GM12892 (cell line): ENCODE measurements around the gene FOXC1.

Source experiments
- POLR2A ChIP-seq: IDR thresholded peaks from 2 replicates; pipeline ENCODE4 v1.6.1; 2011; ENCODE audit warnings: low read depth, low read length, control low read depth
- POLR2AphosphoS5 ChIP-seq: IDR thresholded peaks from 2 replicates; pipeline ENCODE4 v1.6.1; 2011; ENCODE audit warnings: low read depth, low read length, control low read depth
- TAF1 ChIP-seq: IDR thresholded peaks from 2 replicates; pipeline ENCODE4 v1.6.1; 2011; ENCODE audit warnings: low read depth, mild to moderate bottlenecking, control low read depth, low read length, borderline replicate concordance

DNA sequence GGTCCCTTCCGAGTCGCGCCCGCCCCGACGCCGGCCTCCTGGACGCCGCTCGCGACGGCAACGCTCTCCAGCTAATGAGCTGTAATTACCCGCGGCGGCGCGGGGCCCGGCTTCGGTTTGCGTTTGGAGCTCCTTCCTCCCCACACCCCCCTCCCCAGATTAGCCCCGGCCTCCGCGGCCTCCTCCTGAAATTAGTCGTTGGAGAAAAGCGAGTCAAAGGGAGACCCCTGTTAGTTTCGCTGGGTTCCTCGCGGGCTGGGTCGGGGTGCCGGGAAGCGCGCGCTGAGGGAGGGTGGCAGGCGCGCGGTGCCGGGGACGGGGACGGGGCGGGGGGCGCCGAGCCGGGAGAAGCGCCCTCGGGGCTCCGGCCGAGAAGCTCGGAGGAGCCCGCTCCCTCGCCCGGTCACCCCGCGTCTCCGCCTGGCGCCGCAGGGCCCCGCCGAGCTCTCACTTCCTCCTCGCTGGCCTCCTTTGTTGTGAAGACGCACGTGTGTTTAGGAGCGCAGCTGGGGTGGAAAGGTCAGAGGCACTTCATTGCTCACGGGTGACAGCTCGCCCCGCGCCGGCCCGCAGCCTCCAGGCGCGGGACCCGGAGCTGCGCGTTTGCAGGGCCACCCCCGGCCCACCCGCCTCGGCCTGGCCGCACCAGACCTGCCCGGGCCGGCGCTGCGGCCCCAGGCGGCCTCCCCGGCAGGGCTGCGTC lies 4.9 kb downstream of the FOXC1 start:
- TF ChIP-seq POLR2A: no peak
- no peak for TF ChIP-seq POLR2AphosphoS5
- TF ChIP-seq TAF1: no peak
